HCT116 (cell line): Measurements from ENCODE around the gene ST3GAL3. TPM values are rescaled to one million over a fixed set of nuclear protein-coding genes. Genes with fewer than 3 reads are reported as not detected.

Source experiments
- ATAC-seq: fragments of 200-7000 bp; cut with Tn5 transposase; 2 replicates; pipeline ENCODE4 v1.9.1; 2020; ENCODE audit warnings: mild to moderate bottlenecking, moderate library complexity
- BruUV-seq: library from RNA; stranded (reverse); fragments of 400-500 nt; replicated peaks from 2 replicates; lab custom pipeline; 2021; lab: Mats Ljungman, UMichigan
- CTCF ChIA-PET: fragments of 300-600 bp; sonication (Branson Sonifier 250); formaldehyde crosslinking; loops from one replicate; lab custom pipeline; 2021; ENCODE audit warnings: antibody characterized with exemption; lab: Charles Lee
- POLR2A ChIA-PET: fragments of 300-600, 350-600 bp; sonication (Branson Sonifier 250); formaldehyde crosslinking; loops from one replicate; lab custom pipeline; 2021; ENCODE audit warnings: antibody characterized with exemption; lab: Charles Lee
- RAD21 ChIA-PET, 2 experiments: fragments of 300-600 bp; sonication (Branson Sonifier 250); formaldehyde crosslinking; loops; one replicate each; lab custom pipeline; 2023; ENCODE audit warnings: low total read pairs in 2 of 2; ENCODE audit not compliant: uncharacterized antibody in 2 of 2, unreplicated experiment in 2 of 2, low non-redundant PET in 1 of 2; lab: Charles Lee
- DNase-seq: peaks from one replicate; pipeline ENCODE4 v3.0.0-alpha.2; 2010; ENCODE audit warnings: low read depth, low spot score
- H2AFZ ChIP-seq: fragments of 200-600 bp; shearing (Covaris generic), sonication (generic); 2 replicates; pipeline ENCODE4 v1.6.1; 2017; ENCODE audit warnings: low read depth, mixed run types, mixed read lengths, antibody characterized with exemption, low read length; ENCODE audit not compliant: poor library complexity, severe bottlenecking
- H3K27ac ChIP-seq: 2 replicates; pipeline ENCODE4 v1.5.1; 2012; ENCODE audit warnings: low read depth, low read length
- H3K27me3 ChIP-seq: fragments of 200-600 bp; sonication (generic); 2 replicates; pipeline ENCODE4 v1.6.1; 2016; ENCODE audit warnings: mixed run types, low read length, mixed read lengths; ENCODE audit not compliant: insufficient read depth
- H3K36me3 ChIP-seq, 2 experiments: fragments of 200-500 bp in 1 of 2; fragments of 200-600 bp in 1 of 2; sonication (Bioruptor generic) in 1 of 2; sonication (generic) in 1 of 2; 2 replicates each; pipeline versions ENCODE4 v1.5.1 to v1.6.1; 2014 to 2016; ENCODE audit warnings: low read length in 2 of 2, inconsistent platforms in 1 of 2, mixed read lengths in 1 of 2, mixed run types in 1 of 2; ENCODE audit not compliant: insufficient read depth in 2 of 2, control insufficient read depth in 1 of 2
- H3K4me1 ChIP-seq, 2 experiments: fragments of 200-600 bp in 1 of 2; sonication (generic) in 1 of 2; 2 replicates each; pipeline versions ENCODE4 v1.5.1 to v1.6.1; 2012 to 2017; ENCODE audit warnings: low read length in 2 of 2, inconsistent platforms in 1 of 2, mild to moderate bottlenecking in 1 of 2, mixed read lengths in 1 of 2, mixed run types in 1 of 2, moderate library complexity in 1 of 2; ENCODE audit not compliant: insufficient read depth in 2 of 2, control insufficient read depth in 1 of 2
- H3K4me2 ChIP-seq: fragments of 200-600 bp; sonication (generic); 2 replicates; pipeline ENCODE4 v1.6.1; 2017; ENCODE audit warnings: mixed run types, low read length, mixed read lengths
- H3K4me3 ChIP-seq, 2 experiments: fragments of 200-600 bp in 1 of 2; sonication (generic) in 1 of 2; replicated peaks in 1 of 2; 2 replicates each; pipeline ENCODE4 v1.5.1; 2011 to 2016; ENCODE audit warnings: low read length in 2 of 2, control low read depth in 1 of 2, low read depth in 1 of 2, mild to moderate bottlenecking in 1 of 2, mixed read lengths in 1 of 2, mixed run types in 1 of 2
- H3K79me2 ChIP-seq: fragments of 200-600 bp; sonication (generic); 2 replicates; pipeline ENCODE4 v1.6.1; 2017; ENCODE audit warnings: mild to moderate bottlenecking, mixed run types, low read length, moderate library complexity, mixed read lengths; ENCODE audit not compliant: insufficient read depth
- H3K9ac ChIP-seq: fragments of 200-600 bp; sonication (generic); 2 replicates; pipeline ENCODE4 v1.6.1; 2016; ENCODE audit warnings: low read length, mixed read lengths
- H3K9me2 ChIP-seq: fragments of 200-600 bp; sonication (generic), shearing (Covaris generic); 2 replicates; pipeline ENCODE4 v1.6.1; 2017; ENCODE audit warnings: mixed run types, mild to moderate bottlenecking, moderate library complexity; ENCODE audit not compliant: insufficient read depth
- H3K9me3 ChIP-seq, 2 experiments: fragments of 200-500 bp in 1 of 2; fragments of 200-600 bp in 1 of 2; sonication (Bioruptor generic) in 1 of 2; sonication (generic) in 1 of 2; 2 replicates each; pipeline ENCODE4 v1.6.1; 2014 to 2017; ENCODE audit warnings: low read length in 2 of 2, mixed read lengths in 2 of 2, inconsistent platforms in 1 of 2, low read depth in 1 of 2, mild to moderate bottlenecking in 1 of 2, mixed run types in 1 of 2, moderate library complexity in 1 of 2; ENCODE audit not compliant: control insufficient read depth in 1 of 2, insufficient read depth in 1 of 2
- H4K20me1 ChIP-seq: fragments of 200-600 bp; sonication (generic), shearing (Covaris generic); 2 replicates; pipeline ENCODE4 v1.6.1; 2017; ENCODE audit warnings: mixed run types, mild to moderate bottlenecking, moderate library complexity; ENCODE audit not compliant: insufficient read depth
- CBX3 ChIP-seq: IDR thresholded peaks from 2 replicates; pipeline ENCODE4 v1.6.1; 2012; ENCODE audit warnings: low read depth
- CEBPB ChIP-seq: IDR thresholded peaks from 2 replicates; pipeline ENCODE4 v1.6.1; 2012; ENCODE audit warnings: low read depth
- EZH2 ChIP-seq: fragments of 200-600 bp; sonication (generic); IDR thresholded peaks from 2 replicates; pipeline ENCODE4 v1.6.1; 2017; ENCODE audit warnings: antibody characterized with exemption, mixed run types
- EZH2phosphoT487 ChIP-seq: fragments of 200-600 bp; IDR thresholded peaks from 2 replicates; pipeline ENCODE4 v1.6.1; 2018; ENCODE audit warnings: antibody characterized with exemption, borderline replicate concordance
- FOSL1 ChIP-seq: IDR thresholded peaks from 2 replicates; pipeline ENCODE4 v1.6.1; 2012; ENCODE audit warnings: low read depth
- POLR2A ChIP-seq: IDR thresholded peaks from 2 replicates; pipeline ENCODE4 v1.7.0; 2011; ENCODE audit warnings: borderline replicate concordance; ENCODE audit not compliant: insufficient read depth, insufficient read length; ENCODE audit errors: extremely low read depth
- POLR2AphosphoS5 ChIP-seq: IDR thresholded peaks from 2 replicates; pipeline ENCODE4 v1.6.1; 2011; ENCODE audit warnings: mild to moderate bottlenecking, low read depth, low read length, moderate library complexity
- SP1 ChIP-seq: IDR thresholded peaks from 2 replicates; pipeline ENCODE4 v1.6.1; 2012; ENCODE audit warnings: low read depth
- SRF ChIP-seq: IDR thresholded peaks from 2 replicates; pipeline ENCODE4 v1.6.1; 2012; ENCODE audit warnings: low read depth
- ZFX ChIP-seq: fragments of 450-650 bp; IDR thresholded peaks from 2 replicates; pipeline ENCODE4 v1.6.1; 2017
- intact Hi-C: fragments of 100-400 bp; cut with micrococcal nuclease; formaldehyde crosslinking; loops from 2 replicates; pipeline ENCODE4 v1.10.0; 2022
- total RNA-seq: library from RNA; stranded (reverse); gene quantifications from one replicate; pipeline ENCODE4 v1.2.1, GENCODE V29; 2021; ENCODE audit not compliant: unreplicated experiment
- TF ChIP-seq, protein P1 (sequence below), 3 experiments: fragments of 200-600 bp in 1 of 3; sonication (generic) in 1 of 3; IDR thresholded peaks in 2 of 3; conservative IDR thresholded peaks in 1 of 3; 2 replicates each; pipeline ENCODE4 v1.5.1; 2012 to 2017; ENCODE audit warnings: low read depth in 2 of 3, low read length in 2 of 3, antibody characterized with exemption in 1 of 3, borderline replicate concordance in 1 of 3, control low read depth in 1 of 3, mild to moderate bottlenecking in 1 of 3, mixed read lengths in 1 of 3, mixed run types in 1 of 3, moderate library complexity in 1 of 3; ENCODE audit not compliant: insufficient read depth in 1 of 3
- TF ChIP-seq, protein P2 (sequence below): IDR thresholded peaks from 2 replicates; pipeline ENCODE4 v1.6.1; 2011; ENCODE audit warnings: mild to moderate bottlenecking, low read length, moderate library complexity; ENCODE audit not compliant: insufficient replicate concordance; ENCODE audit errors: extremely low read depth

The ST3GAL3 gene
- total RNA-seq, 1 experiment from 2014 or later, result 7.2 TPM

DNA sequence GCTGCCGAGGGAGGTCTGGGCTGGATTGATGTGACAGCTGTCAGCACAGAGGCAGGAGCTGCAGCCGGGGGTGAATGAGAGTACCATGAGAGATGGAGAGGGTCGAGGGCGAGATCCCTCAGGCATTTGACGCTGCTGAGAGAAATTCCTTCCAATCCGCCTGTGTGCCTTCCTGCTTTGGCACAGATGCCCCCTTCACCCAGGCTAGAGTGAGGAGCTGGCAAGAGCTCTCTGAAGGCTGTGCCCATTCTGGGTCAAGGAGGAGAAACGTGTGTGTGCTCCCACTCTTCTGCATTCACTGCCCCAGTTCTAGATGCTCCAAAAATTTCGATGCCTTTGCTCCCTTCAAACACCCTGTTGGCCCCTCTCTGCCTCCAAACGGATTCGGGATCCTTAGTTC, 231.0 kb downstream of the ST3GAL3 start:
- Histone ChIP-seq H4K20me1 (no peaks in the 10 kb centered on the region), H3K36me3 (0 out of 4 replicates have a peak, but pooled peaks cover 0 to 10% of the 10 kb centered on the region in 2 experiments), H3K9ac (no peak overlapping the region), H3K27me3 (no peaks in the 10 kb centered on the region), H3K4me1 (peaks cover 5 to 28% of the 10 kb centered on the region in 2 experiments; a peak in 3 of 4 replicates), H3K9me3 (no peaks in the 10 kb centered on the region), H2AFZ (no peak overlapping the region), H3K4me2 (no peak overlapping the region), H3K9me2 (no peaks in the 10 kb centered on the region), H3K4me3 (no peak overlapping the region), H3K79me2 (peaks cover 9% of the 10 kb centered on the region; the same call in 1 of the 2 replicates), H3K27ac (no peak overlapping the region)
- ChIA-PET RAD21 (no interaction called here), CTCF (interaction anchor here (0.9 to 12.2 kb wide), 3 partner anchors 8 to 172 kb away, joined by 5 to 479 read pairs (median 19); no protein-coding TSS in a partner anchor), POLR2A (interaction anchor here (0.9 kb wide), 1 partner anchor 7 kb away, joined by 3 read pairs; no protein-coding TSS in a partner anchor)
- TF ChIP-seq EZH2 (no peak), POLR2AphosphoS5 (no peak; the same call in 1 of the 2 replicates), POLR2A (no peak), CEBPB (no peak), EZH2phosphoT487 (no peak), SRF (no peak), CBX3 (no peak), SP1 (no peak), FOSL1 (no peak), ZFX (no peak)
- TF ChIP-seq, protein P1, sequence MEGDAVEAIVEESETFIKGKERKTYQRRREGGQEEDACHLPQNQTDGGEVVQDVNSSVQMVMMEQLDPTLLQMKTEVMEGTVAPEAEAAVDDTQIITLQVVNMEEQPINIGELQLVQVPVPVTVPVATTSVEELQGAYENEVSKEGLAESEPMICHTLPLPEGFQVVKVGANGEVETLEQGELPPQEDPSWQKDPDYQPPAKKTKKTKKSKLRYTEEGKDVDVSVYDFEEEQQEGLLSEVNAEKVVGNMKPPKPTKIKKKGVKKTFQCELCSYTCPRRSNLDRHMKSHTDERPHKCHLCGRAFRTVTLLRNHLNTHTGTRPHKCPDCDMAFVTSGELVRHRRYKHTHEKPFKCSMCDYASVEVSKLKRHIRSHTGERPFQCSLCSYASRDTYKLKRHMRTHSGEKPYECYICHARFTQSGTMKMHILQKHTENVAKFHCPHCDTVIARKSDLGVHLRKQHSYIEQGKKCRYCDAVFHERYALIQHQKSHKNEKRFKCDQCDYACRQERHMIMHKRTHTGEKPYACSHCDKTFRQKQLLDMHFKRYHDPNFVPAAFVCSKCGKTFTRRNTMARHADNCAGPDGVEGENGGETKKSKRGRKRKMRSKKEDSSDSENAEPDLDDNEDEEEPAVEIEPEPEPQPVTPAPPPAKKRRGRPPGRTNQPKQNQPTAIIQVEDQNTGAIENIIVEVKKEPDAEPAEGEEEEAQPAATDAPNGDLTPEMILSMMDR (IDR thresholded peaks at IDR 0.05 in 2 of 3, conservative IDR thresholded peaks at IDR 0.05 in 1 of 3; ENCODE audit: borderline replicate concordance in 1 of 3, insufficient read depth in 1 of 3, low read depth in 2 of 3, low read length in 2 of 3), result no peak
- TF ChIP-seq, protein P2, sequence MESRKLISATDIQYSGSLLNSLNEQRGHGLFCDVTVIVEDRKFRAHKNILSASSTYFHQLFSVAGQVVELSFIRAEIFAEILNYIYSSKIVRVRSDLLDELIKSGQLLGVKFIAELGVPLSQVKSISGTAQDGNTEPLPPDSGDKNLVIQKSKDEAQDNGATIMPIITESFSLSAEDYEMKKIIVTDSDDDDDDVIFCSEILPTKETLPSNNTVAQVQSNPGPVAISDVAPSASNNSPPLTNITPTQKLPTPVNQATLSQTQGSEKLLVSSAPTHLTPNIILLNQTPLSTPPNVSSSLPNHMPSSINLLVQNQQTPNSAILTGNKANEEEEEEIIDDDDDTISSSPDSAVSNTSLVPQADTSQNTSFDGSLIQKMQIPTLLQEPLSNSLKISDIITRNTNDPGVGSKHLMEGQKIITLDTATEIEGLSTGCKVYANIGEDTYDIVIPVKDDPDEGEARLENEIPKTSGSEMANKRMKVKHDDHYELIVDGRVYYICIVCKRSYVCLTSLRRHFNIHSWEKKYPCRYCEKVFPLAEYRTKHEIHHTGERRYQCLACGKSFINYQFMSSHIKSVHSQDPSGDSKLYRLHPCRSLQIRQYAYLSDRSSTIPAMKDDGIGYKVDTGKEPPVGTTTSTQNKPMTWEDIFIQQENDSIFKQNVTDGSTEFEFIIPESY, result no peak
- intact Hi-C loops, result no loop called here
- no peak for DNase-seq
- ATAC-seq, result no peak
- no TSS peak for BruUV-seq
